ENCODE measurements around the gene SLC10A3.
A peak's percentile ranks its signal among the peaks of the same experiment; 100 is the strongest.

SLC10A3 gene

DNA sequence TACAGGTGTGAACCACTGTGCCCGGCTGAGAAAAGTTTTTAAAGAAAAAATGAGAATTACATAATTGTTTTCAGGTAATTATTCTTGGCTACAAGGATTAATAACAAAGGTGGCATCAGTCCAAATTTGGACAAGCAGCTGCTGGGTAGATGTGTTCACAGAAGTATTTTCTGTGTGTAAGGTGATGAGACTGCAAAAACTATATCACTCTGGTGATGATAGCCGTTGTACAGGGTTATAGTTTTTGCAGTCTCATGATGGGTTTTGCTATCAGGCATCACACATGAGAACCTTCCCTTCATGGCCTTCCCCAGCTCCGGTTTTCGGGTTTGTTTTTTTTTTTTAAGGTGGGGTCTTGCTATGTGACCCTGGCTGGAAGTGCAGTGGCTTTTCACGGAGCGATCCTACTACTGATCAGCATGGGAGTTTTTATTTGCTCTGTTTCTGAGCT lies 5.1 kb upstream of the SLC10A3 start:
- DNase-seq (ENCODE audit: extremely low read depth, insufficient read length), result no peak
- no peaks in the 10 kb centered on the region for H3K27me3 ChIP-seq (replicated peaks; ENCODE audit: control insufficient read depth, insufficient read depth, low read length)

DNA sequence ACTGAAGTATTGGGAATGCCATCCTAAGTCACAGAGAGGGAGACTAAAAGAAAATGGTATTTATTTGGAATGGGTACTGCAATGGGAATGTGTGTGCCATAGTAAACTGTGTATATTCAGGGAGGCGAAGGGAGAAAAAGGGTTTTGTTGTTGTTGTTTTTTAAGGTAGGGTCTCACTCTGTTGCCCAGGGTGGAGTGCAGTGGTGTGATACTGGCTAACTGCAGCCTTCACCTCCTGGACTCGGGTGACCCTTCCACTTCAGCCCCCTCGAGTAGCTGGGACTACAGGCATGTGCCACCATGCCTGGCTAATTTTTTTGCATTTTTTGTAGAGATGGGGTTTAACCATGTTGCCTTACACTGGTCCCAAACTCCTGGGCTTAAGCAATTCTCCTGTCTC lies 4.3 kb upstream of the SLC10A3 start:
- Histone ChIP-seq H3K4me3 (replicated peaks; ENCODE audit: low read depth, low read length) (no peak overlapping the region), H3K36me3 (ENCODE audit: control insufficient read depth, insufficient read depth, low read length) (no peaks in the 10 kb centered on the region), H3K27me3 (replicated peaks; ENCODE audit: control insufficient read depth, insufficient read depth, low read length) (no peaks in the 10 kb centered on the region)
- TF ChIP-seq, protein P1, sequence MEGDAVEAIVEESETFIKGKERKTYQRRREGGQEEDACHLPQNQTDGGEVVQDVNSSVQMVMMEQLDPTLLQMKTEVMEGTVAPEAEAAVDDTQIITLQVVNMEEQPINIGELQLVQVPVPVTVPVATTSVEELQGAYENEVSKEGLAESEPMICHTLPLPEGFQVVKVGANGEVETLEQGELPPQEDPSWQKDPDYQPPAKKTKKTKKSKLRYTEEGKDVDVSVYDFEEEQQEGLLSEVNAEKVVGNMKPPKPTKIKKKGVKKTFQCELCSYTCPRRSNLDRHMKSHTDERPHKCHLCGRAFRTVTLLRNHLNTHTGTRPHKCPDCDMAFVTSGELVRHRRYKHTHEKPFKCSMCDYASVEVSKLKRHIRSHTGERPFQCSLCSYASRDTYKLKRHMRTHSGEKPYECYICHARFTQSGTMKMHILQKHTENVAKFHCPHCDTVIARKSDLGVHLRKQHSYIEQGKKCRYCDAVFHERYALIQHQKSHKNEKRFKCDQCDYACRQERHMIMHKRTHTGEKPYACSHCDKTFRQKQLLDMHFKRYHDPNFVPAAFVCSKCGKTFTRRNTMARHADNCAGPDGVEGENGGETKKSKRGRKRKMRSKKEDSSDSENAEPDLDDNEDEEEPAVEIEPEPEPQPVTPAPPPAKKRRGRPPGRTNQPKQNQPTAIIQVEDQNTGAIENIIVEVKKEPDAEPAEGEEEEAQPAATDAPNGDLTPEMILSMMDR (IDR thresholded peaks at IDR 0.05; ENCODE audit: insufficient read depth, low read length, poor library complexity, severe bottlenecking), result no peak
- DNase-seq (ENCODE audit: extremely low read depth, insufficient read length), result no peak

More for the DNA sequence above, 5.1 kb upstream of the SLC10A3 start:
- TF ChIP-seq, protein P1 (IDR thresholded peaks at IDR 0.05; ENCODE audit: insufficient read depth, low read length, poor library complexity, severe bottlenecking), result no peak
- Histone ChIP-seq H3K36me3 (ENCODE audit: control insufficient read depth, insufficient read depth, low read length) (no peaks in the 10 kb centered on the region), H3K4me3 (replicated peaks; ENCODE audit: low read depth, low read length) (no peak overlapping the region)

DNA sequence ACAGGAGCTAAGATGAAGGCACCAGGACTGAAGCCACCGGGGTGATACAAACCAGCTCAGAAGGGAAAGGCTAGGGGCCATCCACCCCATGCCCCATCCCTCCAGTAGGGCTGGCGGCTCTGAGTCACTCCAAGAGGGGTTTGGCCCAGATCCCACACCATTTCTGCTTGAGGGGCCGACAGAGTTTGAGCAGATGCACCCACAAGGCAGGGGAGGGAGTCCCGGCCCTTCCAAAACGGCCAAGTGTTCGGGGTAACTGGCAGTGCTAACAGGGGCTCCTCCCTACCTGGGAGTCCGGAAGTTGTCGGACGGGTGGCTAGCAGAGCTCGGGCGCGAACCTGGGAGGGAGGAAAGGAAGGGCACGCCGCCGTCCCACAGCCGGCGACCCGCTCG lies 412 bp downstream of the SLC10A3 start:
- Histone ChIP-seq H3K27me3 (replicated peaks; ENCODE audit: control insufficient read depth, insufficient read depth, low read length) (no peaks in the 10 kb centered on the region), H3K4me3 (replicated peaks; ENCODE audit: low read depth, low read length) (peak overlapping the region; percentile 68), H3K36me3 (ENCODE audit: control insufficient read depth, insufficient read depth, low read length) (peaks cover 3% of the 10 kb centered on the region; the same call in 1 of the 2 replicates)
- DNase-seq (ENCODE audit: extremely low read depth, insufficient read length), result no peak
- TF ChIP-seq, protein P1 (IDR thresholded peaks at IDR 0.05; ENCODE audit: insufficient read depth, low read length, poor library complexity, severe bottlenecking), result no peak

DNA sequence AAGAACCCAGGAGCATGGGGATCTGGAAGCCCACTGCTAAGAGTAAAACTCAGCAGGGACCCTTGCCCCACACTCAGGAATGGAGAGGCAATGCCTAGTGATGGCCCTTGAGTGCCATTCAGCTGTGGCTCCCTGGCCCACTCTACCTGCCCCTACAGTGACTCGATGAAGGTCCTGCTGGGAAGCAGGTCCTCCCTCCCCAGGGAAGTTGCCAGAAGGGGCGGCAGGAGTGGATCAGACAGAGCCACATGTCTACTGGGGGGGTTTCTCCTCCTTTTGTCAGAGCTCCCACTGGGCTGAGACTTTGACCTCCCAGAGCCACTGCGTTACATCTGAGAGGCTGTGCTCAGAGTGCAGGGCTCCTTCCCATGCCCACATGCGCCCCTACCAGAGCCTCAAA lies 1.2 kb downstream of the SLC10A3 start:
- Histone ChIP-seq H3K27me3 (replicated peaks; ENCODE audit: control insufficient read depth, insufficient read depth, low read length) (no peaks in the 10 kb centered on the region), H3K36me3 (ENCODE audit: control insufficient read depth, insufficient read depth, low read length) (peaks cover 6% of the 10 kb centered on the region), H3K4me3 (replicated peaks; ENCODE audit: low read depth, low read length) (peak overlapping the region; percentile 68)
- TF ChIP-seq, protein P1 (IDR thresholded peaks at IDR 0.05; ENCODE audit: insufficient read depth, low read length, poor library complexity, severe bottlenecking), result no peak
- no peak for DNase-seq (ENCODE audit: extremely low read depth, insufficient read length)

DNA sequence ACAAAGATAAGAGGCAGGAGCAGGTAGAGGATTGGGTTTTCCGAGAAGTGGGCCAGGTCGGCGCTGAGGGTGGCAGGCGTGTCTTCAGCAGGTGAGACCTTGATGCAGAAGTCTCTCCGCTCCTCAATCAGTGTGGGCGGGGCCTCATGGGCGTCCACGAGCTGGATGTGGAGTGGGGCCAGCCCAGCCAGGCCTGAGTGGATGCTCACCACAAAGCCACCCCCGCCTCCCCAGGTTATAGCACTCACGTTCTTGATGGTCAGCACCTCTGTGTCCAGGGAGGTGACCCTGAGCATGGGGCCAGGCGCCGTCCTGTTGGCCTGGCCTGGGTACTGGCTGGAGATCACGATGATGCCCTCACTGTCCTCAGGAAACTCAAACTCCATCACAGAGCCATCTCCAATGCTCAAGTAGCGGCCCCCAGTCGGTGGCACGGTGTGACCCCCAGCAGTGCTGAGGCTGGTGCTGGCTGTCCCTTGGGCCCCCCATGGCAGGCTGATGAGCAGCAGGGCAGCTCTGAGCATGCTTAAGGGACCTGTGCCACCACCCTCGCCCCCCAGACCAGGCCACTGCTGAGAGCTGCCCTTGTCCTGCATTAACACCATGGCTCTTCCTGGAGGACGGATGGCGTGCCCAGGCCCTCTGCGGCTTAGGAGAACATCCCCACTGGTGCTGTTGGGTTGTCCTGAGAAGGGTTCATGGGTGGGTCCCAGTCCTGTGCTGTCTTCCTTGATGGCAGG lies 1.9 kb downstream of the SLC10A3 start:
- Histone ChIP-seq H3K4me3 (replicated peaks; ENCODE audit: low read depth, low read length) (no peak overlapping the region), H3K36me3 (ENCODE audit: control insufficient read depth, insufficient read depth, low read length) (peaks cover 6% of the 10 kb centered on the region), H3K27me3 (replicated peaks; ENCODE audit: control insufficient read depth, insufficient read depth, low read length) (no peaks in the 10 kb centered on the region)
- TF ChIP-seq, protein P1 (IDR thresholded peaks at IDR 0.05; ENCODE audit: insufficient read depth, low read length, poor library complexity, severe bottlenecking), result no peak
- DNase-seq (ENCODE audit: extremely low read depth, insufficient read length), result no peak
